A549 treated with ZK216348 at 1 μM for 4 hours (cell line): ENCODE data around the gene PTGES3. TPM values are rescaled to one million over a fixed set of nuclear protein-coding genes. Genes with fewer than 3 reads are reported as not detected.

Source experiments
- total RNA-seq: library from RNA; stranded (reverse); fragments of 200-300 nt; extraction: Qiagen RNA extraction; gene quantifications from 5 replicates; pipeline ENCODE4 v1.2.3, GENCODE V29; 2022; ENCODE audit warnings: low read depth

The PTGES3 gene, protein sequence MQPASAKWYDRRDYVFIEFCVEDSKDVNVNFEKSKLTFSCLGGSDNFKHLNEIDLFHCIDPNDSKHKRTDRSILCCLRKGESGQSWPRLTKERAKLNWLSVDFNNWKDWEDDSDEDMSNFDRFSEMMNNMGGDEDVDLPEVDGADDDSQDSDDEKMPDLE
- 257 to 433 TPM (median 394 TPM) in 5 replicates for total RNA-seq

DNA sequence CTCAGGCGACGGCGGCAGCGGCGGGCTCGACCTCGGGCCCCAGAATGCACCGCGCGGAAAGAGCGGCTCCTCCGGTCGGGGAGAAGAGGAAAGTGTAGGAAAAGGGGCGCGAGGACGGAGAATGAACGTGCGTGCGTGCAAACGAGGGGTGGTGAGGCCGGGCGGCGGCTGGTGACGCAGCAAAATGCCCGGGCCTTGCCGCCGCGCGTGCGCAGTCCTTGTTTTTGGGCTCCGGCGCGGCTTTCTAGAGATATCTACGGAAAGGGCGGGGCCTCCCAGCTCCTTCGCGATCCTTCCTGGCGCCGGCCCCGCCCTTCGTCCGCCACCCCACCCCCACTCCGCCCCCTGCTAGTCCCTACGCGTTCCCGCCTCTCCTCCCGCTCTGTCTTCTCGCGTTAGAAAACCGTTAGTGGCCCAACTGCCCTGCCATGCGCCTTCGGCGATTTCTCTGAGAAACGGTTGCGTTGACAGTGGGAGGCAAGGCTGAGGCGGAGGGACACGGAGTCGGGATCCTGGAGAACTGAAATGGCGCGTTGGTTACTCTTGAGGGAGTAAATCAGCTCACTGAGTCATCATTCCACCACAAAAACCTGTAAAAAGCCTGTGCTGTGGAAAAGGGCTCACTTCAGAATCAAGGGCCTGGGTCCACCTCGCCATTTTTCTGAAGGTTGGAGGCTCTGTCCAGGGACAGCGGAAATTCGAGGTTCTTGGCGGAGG lies at the start of gene PTGES3:
Gene PTGES3, minus strand, starts transcription at position 156 of the 717 bp plus-strand sequence. CDS start 285 bp downstream, outside the sequence.

DNA sequence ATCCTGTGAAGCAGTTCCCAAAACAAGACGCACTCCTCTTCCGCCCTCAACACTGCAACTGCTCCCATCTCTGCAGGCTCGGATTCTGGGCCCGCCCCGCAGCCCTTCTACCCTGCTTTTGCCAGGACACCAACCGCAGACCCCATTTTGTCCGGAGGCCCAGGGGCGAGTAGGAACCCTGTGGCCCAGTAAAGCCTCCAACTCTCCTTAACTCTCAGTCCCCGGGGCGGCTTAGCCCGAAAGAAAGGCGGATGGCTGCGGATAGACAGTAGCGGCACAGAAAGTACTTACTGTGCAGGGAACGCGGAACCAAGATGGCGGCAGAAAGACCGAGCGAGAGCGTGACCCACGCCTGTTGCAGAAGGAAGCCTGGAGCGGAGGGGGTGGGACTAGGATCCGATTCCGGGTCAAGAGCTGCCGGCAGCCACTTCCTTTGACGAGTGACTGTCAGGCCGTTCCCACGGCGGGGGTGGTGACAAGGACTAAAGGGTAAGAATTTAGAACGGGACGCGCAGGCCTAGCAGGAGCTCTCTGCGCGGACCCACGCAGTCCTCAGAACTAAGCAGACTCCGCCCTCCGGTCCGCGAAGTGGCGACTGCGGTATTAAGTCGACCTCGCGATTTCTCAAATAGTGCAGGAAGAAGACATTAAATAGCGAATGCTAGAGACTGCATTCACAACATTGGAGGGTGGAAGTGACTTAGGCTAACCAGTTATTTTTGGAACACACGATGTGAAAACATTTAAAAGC lies 37.1 kb upstream of the PTGES3 start, which contains the start of gene NACA:
Gene NACA, minus strand, starts transcription at position 328 of the 751 bp plus-strand sequence. CDS start 778 bp downstream, outside the sequence.

DNA sequence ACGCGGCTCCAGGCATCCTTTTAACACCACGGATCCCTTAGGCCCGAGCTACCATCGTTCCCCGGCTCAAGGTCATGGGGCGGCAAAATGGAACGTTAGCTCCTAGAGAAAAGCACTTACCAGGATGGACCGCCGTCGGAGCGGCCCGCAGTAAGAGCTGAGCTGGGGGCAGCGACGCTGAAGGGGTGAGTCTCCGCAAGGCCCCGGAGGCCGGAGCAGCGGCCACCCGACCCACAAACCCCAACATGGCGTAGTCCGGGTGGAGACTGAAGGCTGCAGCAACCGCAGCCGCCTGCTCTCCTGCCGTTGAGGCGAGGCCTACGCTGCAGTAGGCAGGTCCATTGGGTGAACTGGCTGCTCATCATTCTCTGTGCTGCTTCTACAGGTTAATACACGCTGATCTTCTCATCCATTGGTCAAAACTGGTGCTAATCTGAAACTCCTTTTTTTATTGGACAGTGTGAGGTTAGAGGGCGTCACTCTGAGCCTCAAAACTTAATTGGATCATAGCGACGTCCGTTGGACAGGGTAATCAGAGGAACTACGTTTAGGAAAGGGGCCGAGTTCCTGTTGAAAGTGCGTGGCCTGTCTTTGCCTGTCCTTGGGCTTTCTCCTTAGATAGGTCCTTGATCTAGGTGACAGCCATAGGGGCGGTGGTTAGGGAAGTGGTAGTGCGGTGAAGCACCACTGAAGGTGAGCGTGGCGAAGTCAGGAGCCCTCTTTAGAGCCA lies 42.2 kb downstream of the PTGES3 start, which contains the start of gene ATP5F1B:
Gene ATP5F1B, minus strand, starts transcription at position 268 of the 730 bp plus-strand sequence. Its CDS starts 21 bp downstream, at position 247.

DNA sequence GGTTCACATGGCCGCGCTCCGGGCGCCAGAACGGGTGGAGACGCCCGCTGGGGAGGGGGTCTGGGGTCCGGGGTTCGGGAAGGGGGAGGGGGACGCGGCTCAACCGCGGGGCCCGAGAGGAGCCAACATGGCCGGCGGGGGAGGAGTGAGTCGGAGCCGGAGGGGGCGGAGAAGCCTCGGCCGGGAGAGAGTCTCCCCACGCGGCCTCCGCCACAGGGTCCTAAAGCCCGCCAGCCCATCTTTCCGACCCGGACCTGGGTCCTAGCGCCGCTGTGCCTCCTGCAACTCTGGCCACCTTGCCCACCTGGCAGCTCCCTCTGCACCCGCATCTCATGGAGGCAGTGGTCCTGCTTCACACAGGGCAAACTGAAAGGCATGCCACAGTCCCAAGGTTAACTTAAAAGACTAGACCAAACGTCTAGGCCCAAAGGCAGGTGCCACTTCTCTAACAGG lies 57.9 kb downstream of the PTGES3 start, which contains the start of gene BAZ2A:
Gene BAZ2A, minus strand, starts transcription at position 147 of the 453 bp plus-strand sequence. CDS start 12,796 bp downstream, outside the sequence.

Other genes with a start within 250 kb of the PTGES3 start
- 31.9 to 39.8 TPM (median 38.2 TPM) in 5 replicates for gene TIMELESS, start 238.9 kb downstream of the PTGES3 start, total RNA-seq
- not detected in 5 replicates for gene MIP, start 233.6 kb downstream of the PTGES3 start, total RNA-seq
- 1.5 to 2.0 TPM (median 1.9 TPM) in 5 replicates for gene SPRYD4, start 219.7 kb downstream of the PTGES3 start, total RNA-seq
- gene GLS2, start 200.1 kb downstream of the PTGES3 start, total RNA-seq, result 0.12 to 1.5 TPM (median 0.27 TPM) in 3 of 5 replicates, not detected in the others
- 8.0 to 16.8 TPM (median 14.3 TPM) in 5 replicates for gene RBMS2, start 166.5 kb downstream of the PTGES3 start, total RNA-seq
- gene BAZ2A, start 58.0 kb downstream of the PTGES3 start, total RNA-seq, result 27.8 to 46.8 TPM (median 42.9 TPM) in 5 replicates
- gene ATP5F1B, start 42.3 kb downstream of the PTGES3 start, total RNA-seq, result 708 to 1,018 TPM (median 924 TPM) in 5 replicates
- 1,425 to 2,175 TPM (median 1,541 TPM) in 5 replicates for gene NACA, start 37.0 kb upstream of the PTGES3 start, total RNA-seq
- 24.7 to 30.5 TPM (median 25.0 TPM) in 5 replicates for gene PRIM1, start 64.0 kb upstream of the PTGES3 start, total RNA-seq
- 0.92 to 1.7 TPM (median 1.0 TPM) in 5 replicates for gene HSD17B6, start 75.0 kb upstream of the PTGES3 start, total RNA-seq
- not detected in 5 replicates for gene SDR9C7, start 246.1 kb upstream of the PTGES3 start, total RNA-seq